HPDE6-E6E7 (cell line): ENCODE measurements around the gene MYO7A.

Experiments used
- DNase-seq: peaks from one replicate; pipeline ENCODE4 v3.0.0; 2011; ENCODE audit warnings: missing footprints; ENCODE audit errors: extremely low spot score

The MYO7A gene

DNA sequence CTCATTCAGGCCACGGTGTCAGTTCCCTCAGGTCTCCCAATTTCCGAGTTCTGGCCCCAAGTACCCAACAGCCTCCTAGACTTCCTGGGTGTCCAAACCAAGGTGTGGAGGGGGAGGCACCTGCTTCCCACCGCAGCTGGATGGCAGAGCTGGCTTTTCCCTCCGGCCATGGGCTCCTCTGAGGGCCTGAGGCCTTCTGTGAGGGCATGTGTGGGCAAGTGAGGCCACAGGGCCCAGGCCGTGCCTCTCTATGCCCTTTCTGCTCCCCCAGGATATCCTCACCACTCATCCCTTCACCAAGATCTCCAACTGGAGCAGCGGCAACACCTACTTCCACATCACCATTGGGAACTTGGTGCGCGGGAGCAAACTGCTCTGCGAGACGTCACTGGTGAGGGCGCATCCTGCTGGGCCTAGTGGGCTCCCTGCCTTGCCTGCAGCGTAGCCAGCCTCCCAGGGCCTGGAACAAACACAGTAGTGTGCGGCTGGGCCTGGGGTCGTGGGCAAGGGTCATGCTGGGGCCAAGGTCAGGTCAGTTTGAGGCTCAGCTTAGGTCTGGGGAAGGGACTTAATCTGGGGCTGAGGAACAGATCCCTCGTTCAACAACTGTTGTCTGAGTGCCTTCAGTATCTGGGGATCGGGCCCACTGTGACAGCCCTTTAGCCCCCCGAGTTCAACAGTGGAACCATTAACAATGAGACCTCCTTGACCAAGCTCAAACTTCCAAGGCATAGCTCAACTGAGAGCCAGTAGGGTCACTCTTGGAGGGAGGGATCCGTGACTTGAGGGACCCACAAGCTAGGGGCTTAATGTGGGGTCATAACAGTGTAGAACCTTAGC, 85.8 kb downstream of the MYO7A start:
- no peak for DNase-seq

DNA sequence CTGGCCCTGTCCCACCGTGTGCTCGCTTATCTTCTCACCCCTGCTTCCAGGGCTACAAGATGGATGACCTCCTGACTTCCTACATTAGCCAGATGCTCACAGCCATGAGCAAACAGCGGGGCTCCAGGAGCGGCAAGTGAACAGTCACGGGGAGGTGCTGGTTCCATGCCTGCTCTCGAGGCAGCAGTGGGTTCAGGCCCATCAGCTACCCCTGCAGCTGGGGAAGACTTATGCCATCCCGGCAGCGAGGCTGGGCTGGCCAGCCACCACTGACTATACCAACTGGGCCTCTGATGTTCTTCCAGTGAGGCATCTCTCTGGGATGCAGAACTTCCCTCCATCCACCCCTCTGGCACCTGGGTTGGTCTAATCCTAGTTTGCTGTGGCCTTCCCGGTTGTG, 86.5 kb downstream of the MYO7A start:
- DNase-seq, result no peak

DNA sequence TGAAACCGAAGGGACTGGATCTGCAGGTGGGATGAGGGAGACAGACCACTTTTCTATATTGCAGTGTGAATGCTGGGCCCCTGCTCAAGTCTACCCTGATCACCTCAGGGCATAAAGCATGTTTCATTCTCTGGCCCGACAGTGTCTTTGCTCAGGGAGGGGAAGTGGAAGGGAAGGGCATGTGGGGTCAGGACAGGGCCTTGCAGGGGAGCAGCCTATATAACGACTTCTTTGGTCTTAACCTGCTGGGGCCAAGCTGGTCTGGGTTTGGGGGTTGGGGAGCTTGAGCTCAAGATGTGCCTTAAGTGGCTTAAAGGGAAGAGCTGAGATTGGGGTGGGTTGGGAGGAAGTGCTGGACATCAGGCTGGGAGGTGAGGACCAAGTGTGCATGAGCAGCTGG, 87.1 kb downstream of the MYO7A start:
- no peak for DNase-seq

DNA sequence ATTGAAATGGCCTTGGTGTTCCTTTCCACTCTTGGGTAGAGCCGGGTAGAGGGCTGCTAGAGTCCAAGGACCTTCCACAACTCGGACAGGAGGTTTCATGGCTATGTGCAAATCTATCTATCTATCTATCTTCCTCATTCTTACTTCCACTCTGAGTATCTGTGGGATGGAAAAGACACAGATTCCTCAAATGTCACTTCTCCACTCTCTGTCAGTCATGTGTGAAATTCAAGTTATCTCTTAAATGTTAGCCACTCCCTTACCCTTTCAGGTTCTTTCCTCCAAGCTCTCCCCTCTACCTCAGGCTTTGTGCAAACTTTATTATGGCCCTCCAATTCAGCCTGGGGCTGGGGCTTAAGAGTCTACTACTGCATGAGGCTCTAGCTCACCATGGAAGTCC, 89.1 kb downstream of the MYO7A start:
- no peak for DNase-seq

DNA sequence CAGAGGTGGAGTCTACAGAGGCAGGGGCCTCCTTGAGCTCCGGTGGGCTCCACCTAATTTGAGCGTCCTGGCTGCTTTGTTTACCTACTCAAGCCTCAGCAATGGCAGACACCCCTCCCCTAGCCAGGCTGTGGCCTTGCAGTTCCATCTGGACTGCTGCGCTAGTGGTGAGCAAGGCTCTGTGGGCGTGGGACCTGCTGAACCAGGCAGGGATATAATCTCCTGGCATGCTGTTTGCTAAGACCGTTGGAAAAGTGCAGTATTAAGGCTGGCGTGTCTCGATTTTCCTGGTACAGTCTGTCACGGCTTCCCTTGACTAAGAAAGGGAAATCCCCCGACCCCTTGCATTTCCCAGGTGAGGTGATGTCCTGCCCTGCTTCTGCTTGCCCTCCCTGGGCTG, 95.8 kb downstream of the MYO7A start:
- DNase-seq, result no peak

DNA sequence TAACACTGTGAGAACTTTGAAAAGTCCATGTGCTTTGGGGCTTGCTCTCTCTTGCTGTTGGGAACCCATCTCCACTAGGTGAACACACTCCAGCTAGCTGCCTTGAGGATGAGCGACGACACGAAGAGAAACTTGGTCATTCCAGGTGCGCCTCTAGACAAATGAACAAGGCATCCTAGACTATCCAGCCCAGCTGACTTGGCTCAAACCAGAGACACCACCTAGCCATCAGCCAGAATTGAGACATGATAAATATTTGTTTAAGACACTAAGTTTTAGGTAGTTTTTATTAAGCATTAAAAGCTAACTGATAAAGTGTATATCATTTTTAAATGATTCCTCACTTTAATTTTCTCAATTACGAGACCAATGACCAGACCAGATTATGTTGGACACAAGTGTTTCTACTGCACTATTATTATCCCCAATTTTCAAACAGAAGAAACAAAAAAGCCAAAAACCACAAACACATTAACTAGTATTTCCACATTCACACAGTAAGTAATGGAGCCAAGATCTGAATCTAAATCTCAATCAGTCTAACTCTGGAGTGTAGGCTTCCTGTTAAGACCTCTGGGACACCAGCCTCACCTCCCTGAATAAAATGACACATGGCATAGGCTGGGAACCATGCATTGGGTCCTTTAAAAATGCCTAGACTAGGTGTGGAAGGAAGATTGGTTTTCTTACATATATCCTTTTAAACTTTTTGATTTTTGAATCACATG, 103.0 kb downstream of the MYO7A start:
- no peak for DNase-seq

DNA sequence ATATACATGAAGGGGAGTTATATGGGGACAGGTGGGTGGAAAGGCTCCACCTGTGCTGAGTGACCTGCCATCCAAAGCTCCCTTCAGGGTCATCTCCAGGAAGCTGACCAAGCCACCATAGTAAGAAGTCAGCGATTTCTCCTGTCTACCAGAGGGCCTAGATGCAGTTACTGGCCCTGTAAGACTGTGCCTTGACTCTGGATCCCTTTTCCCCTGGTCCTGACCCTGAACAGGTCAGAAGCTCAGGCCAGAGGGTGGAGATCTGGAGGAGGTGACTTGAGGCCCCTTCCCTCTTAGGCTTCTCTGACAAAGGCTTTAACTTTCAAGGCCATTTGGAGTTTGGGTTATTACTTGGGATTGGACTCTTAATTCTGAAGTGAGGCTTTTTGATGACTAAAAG, 103.8 kb downstream of the MYO7A start:
- no peak for DNase-seq

DNA sequence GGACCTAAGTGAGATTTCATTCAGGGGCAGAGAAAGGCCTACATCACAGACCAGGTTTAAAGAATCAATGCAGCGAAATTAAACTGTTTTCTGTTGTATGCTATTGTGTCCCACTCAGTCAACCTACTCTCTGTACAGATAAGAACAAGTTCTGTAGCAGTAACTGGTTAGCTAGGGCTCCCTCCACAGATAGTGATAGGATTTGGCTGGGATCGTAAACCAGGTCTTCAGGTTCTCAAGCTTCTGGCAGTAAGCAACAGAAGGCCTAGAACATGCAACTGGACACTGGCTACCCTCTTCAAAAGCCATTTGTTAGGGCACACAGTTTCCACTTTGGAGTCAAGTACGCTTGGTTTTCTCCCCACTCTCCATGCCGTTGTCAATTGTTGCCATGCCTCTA, 104.2 kb downstream of the MYO7A start:
- no peak for DNase-seq

DNA sequence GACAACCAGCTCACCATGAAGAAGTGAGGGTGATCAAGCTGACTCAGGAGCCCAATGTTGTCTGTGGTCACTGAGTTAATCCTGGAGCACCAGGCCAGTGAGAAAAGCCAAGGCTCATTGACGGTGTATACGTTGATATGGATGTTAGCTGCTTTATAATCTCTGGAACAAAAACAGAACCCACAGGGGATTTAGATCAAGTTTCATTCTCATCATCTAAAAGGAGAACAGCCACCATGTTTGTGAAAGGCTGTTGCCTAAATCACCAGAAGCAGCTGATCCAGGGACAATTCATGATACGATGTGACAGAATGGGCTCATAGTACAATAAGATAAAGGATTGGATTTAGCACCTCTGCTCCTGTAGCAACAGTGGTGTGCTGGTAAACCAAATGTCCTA, 105.0 kb downstream of the MYO7A start:
- no peak for DNase-seq

DNA sequence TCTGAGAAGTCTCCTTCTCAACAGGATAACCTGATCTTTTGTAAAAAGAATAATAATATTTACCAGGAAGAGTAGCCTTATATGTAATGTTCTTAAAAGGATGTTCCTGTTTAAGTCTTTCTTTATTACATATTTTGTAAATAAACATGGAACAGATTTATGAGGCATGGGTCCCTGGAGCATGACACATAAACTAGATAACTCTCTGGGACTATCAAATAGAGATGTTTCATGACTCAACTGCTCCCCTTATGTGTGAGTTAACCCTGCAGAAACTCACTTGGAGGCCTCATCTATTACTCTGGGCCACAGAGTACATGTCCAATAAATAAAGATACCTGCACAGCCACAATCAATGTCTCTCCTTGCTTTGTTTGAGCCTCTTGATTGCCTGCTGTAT, 108.9 kb downstream of the MYO7A start:
- DNase-seq, result no peak

DNA sequence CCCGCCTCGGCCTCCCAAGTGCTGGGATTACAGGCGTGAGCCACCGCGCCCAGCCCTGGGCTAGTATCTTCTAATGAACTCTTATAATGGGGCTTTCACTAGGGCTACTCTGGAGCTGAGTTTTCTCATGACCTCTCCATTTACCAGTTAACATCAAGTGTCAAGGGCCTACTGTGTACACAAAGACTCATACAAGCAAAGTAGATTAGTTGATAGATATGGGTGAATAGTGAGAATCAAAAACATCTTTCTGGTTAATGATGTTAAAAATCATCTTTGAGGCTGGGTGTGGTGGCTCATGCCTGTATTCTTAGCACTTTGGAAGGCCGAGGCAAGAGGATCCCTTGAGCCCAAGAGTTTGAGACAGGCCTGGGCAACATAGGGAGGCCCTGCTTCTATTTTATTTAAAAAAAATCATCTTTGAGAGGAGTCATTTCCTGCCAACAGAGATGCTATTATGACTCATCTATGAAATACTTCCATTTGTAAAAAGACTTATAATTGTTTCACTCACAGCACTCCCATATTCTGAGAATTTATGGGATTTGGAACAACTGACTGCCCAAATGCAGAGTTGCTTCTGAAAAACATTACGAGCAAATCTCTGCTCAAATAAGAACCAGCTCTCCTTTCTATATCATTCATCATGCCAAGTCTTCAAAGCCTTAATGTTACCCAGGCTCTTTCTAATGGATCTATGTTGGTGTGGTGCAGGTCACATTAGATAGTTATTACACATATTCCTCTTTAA, 116.4 kb downstream of the MYO7A start:
- DNase-seq, result no peak

DNA sequence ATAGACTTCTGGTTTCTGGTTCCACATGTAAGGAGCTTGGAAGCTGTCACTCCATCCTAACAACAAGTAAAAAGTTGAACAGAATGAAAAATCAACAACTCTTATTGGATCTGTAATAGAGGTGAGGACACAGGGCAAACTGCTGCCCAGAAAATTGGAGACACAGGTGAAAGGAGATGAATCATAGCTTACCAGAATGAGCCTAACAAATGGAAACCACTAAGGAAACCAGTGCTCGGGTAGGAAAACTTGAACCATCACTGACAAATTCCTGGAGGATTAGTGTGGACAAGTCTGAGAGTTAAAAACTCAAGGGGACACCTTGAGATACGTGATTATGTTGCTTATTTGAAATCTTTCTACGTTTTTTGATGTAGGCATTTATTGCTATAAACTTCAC, 121.4 kb downstream of the MYO7A start:
- DNase-seq, result no peak

DNA sequence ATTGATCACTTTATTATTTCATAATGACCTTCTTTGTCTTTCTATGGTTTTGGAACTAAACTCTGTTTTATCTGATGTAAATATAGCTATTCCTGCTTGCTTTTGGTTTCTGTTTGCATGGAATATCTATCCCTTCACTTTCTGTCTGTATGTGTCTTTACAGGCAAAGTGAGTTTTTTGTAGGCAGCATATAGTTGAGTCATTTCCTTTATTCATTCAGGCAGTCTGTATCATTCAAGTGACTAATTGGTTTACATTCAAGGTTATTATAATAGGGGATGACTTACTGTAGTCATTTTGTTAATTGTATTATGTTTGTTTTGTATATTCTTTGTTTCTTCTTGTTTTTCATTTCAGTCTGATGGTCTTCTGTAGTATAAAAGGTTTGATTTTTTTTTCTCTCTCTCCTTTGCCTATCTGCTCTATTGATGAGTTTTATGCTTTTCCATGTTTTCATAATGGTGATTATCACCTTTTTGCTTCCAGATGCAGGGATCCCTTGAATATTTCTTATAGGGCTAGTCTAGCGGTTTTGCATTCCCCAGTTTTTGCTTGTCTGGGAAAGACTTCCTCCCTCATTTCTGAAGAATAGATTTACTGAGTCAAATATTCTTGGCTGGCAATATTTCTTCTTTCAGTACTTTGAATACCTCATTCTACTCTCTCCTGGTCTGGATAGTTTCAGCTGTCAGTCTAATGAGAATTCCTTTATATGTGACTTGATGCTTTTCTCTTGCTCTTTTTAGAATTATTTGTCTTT, 123.0 kb downstream of the MYO7A start:
- DNase-seq, result peak; percentile 73

DNA sequence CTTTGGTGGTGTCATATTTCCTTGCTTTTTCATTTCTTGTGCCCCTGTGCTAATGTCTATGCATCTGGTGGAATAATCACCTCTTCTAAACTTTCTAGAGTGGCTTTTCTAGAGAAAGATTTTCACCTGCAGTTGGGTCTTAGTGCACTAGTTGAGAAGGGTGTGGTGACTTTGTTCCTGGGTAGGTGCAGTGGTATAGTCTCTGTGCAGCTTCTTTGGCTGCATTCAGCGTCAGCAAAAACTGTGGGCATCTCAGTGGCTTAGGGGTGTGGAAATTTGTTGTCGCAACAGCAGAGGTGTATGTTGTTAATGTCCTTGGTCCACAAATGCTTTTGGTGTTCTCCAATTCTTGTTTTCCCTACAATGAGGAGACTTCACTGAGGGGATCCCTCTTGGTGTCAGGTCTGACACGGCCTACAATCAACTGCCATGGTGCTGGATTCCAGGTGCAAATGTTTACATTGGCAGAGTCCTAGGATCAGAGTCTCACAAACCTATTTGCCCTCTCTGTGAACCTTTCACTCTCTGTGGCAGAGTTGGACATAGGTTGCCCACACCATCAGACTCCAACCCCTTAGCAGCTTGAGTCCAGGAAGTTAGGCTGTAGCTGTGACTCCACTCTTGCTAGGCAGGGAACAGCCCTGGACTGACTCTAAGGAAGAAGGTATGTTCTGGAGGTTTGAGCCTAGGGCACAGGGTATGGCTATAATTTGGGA, 124.7 kb downstream of the MYO7A start:
- no peak for DNase-seq

DNA sequence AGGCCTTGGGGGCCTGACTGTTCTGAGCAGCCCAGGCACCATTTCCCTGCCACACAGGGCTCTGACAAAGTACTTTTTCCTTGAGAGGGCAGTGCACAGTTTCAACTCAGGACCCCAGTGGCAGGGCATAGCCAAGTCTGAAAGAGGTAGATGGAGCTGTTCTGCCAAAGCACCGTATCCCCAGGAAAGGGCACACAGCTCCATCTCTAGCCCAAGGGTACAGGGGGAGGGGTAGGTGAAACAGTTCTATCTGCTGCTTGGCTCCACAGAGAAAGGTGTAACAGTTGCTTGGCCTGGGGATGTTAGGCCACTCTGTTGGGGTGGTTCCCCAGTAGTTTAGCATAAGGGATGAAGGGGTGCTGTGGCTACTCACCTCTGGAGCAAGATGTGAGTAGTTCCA, 125.6 kb downstream of the MYO7A start:
- DNase-seq, result no peak

DNA sequence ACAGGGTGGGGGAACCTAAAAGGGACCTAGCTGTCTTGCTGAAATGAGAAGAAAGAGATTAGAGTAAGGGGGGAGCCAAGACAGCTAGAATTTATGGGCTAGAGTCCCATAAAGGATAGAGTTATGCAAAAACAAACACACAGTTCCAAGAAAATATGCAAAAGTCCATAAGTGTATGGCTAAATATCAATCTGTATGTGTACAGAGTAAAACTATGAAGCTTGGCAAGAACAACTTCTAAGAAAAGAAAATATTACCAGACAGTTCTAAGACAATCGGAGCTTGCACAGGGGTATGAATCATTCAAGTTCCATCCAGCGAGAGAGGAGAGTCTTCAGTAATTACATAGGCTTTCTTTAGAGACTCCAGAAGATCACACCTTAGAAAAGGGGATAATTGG, 131.6 kb downstream of the MYO7A start:
- no peak for DNase-seq

DNA sequence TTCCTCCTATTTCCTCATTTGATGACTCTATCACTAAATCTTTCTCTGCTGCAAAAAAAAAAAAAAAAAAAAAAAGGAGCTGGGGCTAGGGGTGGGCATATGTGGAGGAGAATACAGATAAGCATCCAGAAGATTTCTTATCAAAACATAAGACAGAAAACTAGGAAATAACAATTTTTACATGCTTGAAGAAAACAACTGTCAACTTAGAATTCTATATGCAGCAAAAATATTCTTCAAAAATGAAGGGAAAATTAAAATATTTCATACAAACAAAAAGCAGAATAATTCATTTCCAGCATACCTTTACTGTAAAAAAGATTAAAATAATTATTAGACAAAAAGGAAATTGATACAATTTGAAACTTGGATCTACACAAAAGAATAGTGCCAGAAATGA, 134.8 kb downstream of the MYO7A start:
- DNase-seq, result no peak
